OCI-LY7 (cell line): Measurements from ENCODE around the gene ARID5A.

Experiments used
- CTCF ChIP-seq: fragments of 200-600 bp; sonication (generic); conservative IDR thresholded peaks from 2 replicates; pipeline ENCODE4 v1.5.1; 2014; ENCODE audit warnings: mild to moderate bottlenecking, antibody characterized with exemption, low read length, moderate library complexity, mixed read lengths
- EZH2phosphoT487 ChIP-seq: fragments of 200-600 bp; sonication (generic); IDR thresholded peaks from 2 replicates; pipeline ENCODE4 v1.6.1; 2018; ENCODE audit warnings: low read depth, borderline replicate concordance, mild to moderate bottlenecking, mixed run types, antibody characterized with exemption, low read length, moderate library complexity, mixed read lengths

GRCh38 chr2:96501886-96502810 is 34.4 kb upstream of the ARID5A start:
- TF ChIP-seq CTCF (no peak), EZH2phosphoT487 (no peak)
